ENCODE data around the gene UIMC1. TPM values are rescaled to one million over a fixed set of nuclear protein-coding genes. Genes with fewer than 3 reads are reported as not detected.

UIMC1 gene
- total and polyA plus RNA-seq, 8 donors: 11.6 to 81.7 (median 33.2) TPM

- DNase-seq: no peak
- WGBS, 5 donors: 89 to 96% (median 94%) methylated on average over 4 of the region's 4 CpGs
- intact Hi-C loops (cut with DNase I; ENCODE audit: low total_unique reads): no loop called here
- Histone ChIP-seq H3K27me3 (no peaks in the 10 kb centered on the region), H3K27ac (no peak overlapping the region), H3K4me3 (no peak overlapping the region), H3K4me1 (peaks cover 3 to 22% (median 7%) of the 10 kb centered on the region in 4 donors), H3K36me3 (no peaks in the 10 kb centered on the region), H3K9me3 (no peaks in the 10 kb centered on the region)
- TF ChIP-seq CTCF (IDR thresholded peaks at IDR 0.05): no peak
- no peak for TF ChIP-seq POLR2A (IDR thresholded peaks at IDR 0.05)
- no peak for TF ChIP-seq POLR2AphosphoS5 (IDR thresholded peaks at IDR 0.05)
Observed at GRCh38 chr5:177010153-177010552, 3.6 kb upstream of the UIMC1 start.

- DNase-seq: peak in 1 of 2 donors; percentile 50
- no peaks in the 10 kb centered on the region for H3K36me3 ChIP-seq
- TF ChIP-seq POLR2AphosphoS5 (IDR thresholded peaks at IDR 0.05): no peak
- no peak for TF ChIP-seq EP300 (IDR thresholded peaks at IDR 0.05)
- no peak for TF ChIP-seq CTCF (IDR thresholded peaks at IDR 0.05)
- WGBS, 5 donors: 55 to 74% (median 64%) methylated on average over 2 of the region's 2 CpGs
- H3K4me3 ChIP-seq: no peak overlapping the region
- no peaks in the 10 kb centered on the region for H3K9me3 ChIP-seq
- H3K4me1 ChIP-seq: peaks cover 12 to 30% (median 22%) of the 10 kb centered on the region in 4 donors
- H3K27ac ChIP-seq: no peak overlapping the region
- H3K27me3 ChIP-seq: no peaks in the 10 kb centered on the region
- intact Hi-C loops (cut with DNase I; ENCODE audit: low total_unique reads): no loop called here
Observed at GRCh38 chr5:177008716-177009115, 2.1 kb upstream of the UIMC1 start.

GRCh38 chr5:177005619-177006264, 837 bp downstream of the UIMC1 start:
- TF ChIP-seq EP300 (IDR thresholded peaks at IDR 0.05): no peak
- peak in 1 of 3 donors; percentile 20 for TF ChIP-seq POLR2AphosphoS5 (IDR thresholded peaks at IDR 0.05)
- peak in 5 of 7 experiments; percentile 16 to 61 (median 46) for TF ChIP-seq CTCF (IDR thresholded peaks at IDR 0.05)
- TF ChIP-seq POLR2A (IDR thresholded peaks at IDR 0.05): no peak
- Histone ChIP-seq H3K9me3 (no peaks in the 10 kb centered on the region), H3K27ac (peak overlapping the region; percentile 92 to 97 (median 96)), H3K4me3 (peak overlapping the region; percentile 79 to 97 (median 86)), H3K27me3 (no peaks in the 10 kb centered on the region), H3K4me1 (peaks cover 12 to 47% (median 29%) of the 10 kb centered on the region in 4 donors), H3K36me3 (no peaks in the 10 kb centered on the region)
- 0 to 1% (median 1%) methylated on average over 27 to 51 of the region's 51 CpGs for WGBS, 5 donors
- intact Hi-C loops (cut with DNase I; ENCODE audit: low total_unique reads): no loop called here
- DNase-seq: peak; percentile 73 to 90

GRCh38 chr5:177004961-177005360, 1.6 kb downstream of the UIMC1 start:
- Histone ChIP-seq H3K27ac (no peak overlapping the region), H3K9me3 (no peaks in the 10 kb centered on the region), H3K4me1 (peaks cover 12 to 54% (median 32%) of the 10 kb centered on the region in 4 donors), H3K36me3 (no peaks in the 10 kb centered on the region), H3K27me3 (no peaks in the 10 kb centered on the region), H3K4me3 (peak overlapping the region; percentile 79 to 97 (median 86))
- 85 to 92% (median 90%) methylated on average over 10 of the region's 10 CpGs for WGBS, 5 donors
- TF ChIP-seq EP300 (IDR thresholded peaks at IDR 0.05) (no peak), POLR2A (IDR thresholded peaks at IDR 0.05) (no peak), CTCF (IDR thresholded peaks at IDR 0.05) (no peak), POLR2AphosphoS5 (IDR thresholded peaks at IDR 0.05) (no peak)
- no peak for DNase-seq
- intact Hi-C loops (cut with DNase I; ENCODE audit: low total_unique reads): no loop called here

All from stomach (tissue), 9 donors.